Activated CD8-positive, alpha-beta memory T cell treated with anti-CD3 and anti-CD28 coated beads, Interleukin-2, amount 50 U/mL, for 48 hours (primary cell): ENCODE results near the gene MTCP1.

Experiments
- DNase-seq: peaks from one replicate; pipeline ENCODE4 v3.0.0-alpha.2; 2020

MTCP1 gene, protein sequence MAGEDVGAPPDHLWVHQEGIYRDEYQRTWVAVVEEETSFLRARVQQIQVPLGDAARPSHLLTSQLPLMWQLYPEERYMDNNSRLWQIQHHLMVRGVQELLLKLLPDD

DNA sequence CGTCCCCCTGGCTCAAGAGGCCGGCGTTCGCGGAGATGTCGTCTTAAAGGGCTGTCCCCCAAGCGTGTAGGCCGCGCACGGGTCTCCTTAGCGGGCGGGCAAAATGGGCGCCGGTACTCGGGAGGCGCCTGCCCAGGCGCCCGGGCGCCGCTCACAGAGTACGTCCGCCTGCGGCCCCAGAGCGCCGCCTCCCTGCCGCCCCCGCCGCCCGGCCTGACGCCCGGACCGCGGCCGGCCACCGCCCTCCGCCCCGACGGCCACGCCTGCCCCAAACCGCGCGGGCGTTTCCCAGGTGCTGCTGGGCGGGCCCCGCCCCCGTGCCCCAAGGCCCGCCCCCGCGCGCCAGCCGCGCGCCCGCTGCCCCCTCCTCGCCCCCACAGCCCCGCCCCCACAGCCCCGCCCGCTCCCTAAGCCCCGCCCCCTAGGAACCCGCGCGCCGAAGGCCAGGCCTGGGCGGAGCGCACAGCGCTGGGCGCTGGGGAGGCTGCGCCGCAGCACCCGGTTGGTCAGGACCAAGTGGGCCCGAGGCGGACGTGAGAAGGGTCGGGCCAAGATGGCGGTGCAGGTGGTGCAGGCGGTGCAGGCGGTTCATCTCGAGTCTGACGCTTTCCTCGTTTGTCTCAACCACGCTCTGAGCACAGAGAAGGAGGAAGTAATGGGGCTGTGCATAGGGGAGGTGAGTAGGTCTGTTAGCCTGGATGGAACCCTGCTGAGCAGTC, at the start of gene MTCP1, which contains the start of the genes BRCC3 and CMC4:
Gene MTCP1 (minus strand): TSS at position 162 of the 719 bp plus-strand sequence. CDS start 5,126 bp downstream, outside the sequence.
Gene BRCC3 (plus strand): TSS at position 534 of the 719 bp plus-strand sequence. CDS start 20 bp downstream, at position 554.
Gene CMC4 (minus strand): TSS at position 162 of the 719 bp plus-strand sequence. CDS start 7,113 bp downstream, outside the sequence.
- peak; percentile 86 for DNase-seq

DNA sequence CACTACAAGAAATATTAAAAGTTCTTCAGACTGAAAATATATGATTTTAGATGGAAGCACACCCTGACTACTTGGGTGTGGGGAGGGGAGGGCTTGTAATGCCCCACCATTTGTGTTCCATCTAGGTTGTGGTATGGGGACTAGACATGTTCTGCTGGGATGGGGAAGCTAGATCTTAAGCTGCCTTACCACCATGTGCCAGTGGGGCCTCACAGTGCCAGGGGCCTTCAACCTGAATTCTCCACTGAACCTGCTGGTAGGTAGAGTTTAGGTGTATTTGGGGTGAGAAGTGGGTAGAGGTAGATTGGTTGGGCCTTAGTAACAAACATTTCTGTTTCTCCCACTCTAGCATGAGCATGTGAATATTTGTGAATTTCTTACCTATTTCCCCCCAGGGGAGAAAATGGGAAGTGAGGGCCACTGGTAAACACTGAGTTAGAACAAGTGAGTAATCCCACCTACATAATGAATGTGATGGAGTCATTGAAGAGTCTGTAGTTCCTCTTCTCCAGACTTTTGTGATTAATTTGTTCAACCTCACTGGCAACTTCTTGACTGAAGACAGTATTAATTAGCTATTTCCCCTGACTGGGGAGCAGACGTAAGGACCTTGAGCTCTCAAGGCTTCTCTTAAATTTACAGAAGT, 44.4 kb upstream of the MTCP1 start:
- no peak for DNase-seq

DNA sequence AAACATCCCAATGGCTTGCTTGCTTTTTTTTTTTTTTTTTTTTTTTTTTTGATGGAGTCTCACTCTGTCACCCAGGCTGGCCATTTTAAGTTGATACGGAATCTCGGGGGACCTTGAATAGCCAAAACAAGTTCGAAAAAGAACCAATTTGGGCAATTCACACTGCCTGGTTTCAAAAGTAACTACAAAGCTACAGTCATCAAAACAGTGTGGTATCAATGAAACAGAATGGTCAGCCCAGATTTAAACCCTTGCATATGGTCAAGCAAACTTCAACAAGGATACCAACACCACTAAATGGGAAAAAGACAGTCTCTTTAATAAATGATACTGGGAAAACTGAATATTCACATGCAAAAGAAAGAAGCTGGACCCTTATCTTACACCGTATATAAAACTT, 42.2 kb upstream of the MTCP1 start:
- no peak for DNase-seq

DNA sequence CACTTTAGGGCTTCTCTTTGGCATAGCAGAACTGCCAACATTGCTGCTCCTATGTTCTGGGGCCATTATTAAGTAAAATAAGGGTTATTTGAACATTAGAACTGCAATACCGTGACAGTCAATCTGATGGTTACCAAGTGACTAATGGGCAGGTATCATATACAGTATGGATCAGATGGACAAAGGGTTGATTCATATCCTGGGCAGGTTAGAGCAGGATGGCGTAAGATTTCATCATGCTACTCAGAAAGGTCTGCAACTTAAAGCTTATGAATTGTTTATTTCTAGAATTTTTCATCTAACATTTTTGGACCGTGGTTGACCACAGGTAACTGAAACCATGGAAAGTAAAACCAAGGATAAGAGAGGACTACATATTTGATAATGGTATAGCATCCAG, 41.2 kb upstream of the MTCP1 start:
- no peak for DNase-seq

DNA sequence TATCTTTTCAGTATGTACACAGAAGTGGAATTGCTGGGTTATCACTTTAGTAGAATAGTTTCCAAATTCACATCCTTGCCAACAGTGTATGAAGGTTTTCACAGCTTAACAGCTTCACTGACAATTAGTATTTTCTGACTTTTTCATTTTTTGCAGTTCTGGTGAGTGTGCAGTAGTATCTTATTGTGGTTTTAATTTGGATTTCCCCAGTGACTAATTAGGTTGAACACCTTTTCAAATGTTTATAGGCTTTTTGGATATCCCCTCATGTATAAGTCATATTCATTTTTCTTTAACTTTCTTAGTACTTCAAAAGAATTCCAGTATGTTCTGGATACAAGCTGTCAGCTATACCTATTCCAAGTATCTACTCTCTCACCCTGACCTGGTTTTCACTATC, 37.5 kb upstream of the MTCP1 start:
- DNase-seq: no peak

DNA sequence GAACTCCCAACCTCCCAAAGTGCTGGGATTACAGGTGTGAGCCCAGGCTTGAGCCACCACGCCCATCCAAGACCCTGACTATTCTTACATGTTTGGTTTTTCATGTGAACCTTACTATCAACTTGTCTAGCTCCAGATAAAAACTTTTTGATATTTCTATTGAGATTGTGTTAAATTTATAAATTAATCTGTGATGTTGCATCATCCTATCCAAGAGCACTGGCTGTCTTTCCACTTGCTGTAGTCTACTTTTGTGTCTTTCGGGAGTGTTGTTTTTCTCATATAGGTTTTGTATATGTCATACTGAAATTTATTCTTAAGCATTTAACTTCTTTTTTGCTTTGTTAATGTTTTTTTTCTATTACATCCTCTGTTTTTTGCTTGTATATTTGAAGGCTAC, 35.0 kb upstream of the MTCP1 start:
- DNase-seq: no peak

DNA sequence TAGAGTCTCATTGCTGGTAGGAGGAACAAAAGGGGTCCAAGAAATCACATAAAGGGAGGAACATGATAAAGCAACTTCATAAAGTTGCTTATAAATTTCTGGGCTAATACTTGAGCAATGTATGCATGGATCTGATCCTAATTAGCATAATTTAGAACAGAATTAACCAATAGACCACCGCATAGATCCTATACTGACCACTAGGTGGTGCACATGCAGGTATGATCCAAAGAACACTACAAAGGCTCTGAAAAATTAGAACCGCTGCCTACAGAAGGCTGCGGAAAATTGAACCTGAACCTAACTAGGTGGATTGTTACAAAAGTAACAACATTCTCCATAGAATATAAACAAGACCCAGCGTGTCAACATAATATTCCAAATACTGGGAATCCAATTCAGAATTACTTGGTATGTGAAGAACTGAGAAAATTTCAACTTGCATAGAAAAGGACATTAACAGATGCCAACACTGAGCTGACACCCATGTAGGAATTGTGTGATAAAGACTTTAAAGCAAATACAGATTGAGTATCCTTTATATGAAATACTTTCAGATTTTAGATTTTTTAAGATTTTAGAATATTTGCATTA, 23.6 kb upstream of the MTCP1 start:
- DNase-seq: no peak

DNA sequence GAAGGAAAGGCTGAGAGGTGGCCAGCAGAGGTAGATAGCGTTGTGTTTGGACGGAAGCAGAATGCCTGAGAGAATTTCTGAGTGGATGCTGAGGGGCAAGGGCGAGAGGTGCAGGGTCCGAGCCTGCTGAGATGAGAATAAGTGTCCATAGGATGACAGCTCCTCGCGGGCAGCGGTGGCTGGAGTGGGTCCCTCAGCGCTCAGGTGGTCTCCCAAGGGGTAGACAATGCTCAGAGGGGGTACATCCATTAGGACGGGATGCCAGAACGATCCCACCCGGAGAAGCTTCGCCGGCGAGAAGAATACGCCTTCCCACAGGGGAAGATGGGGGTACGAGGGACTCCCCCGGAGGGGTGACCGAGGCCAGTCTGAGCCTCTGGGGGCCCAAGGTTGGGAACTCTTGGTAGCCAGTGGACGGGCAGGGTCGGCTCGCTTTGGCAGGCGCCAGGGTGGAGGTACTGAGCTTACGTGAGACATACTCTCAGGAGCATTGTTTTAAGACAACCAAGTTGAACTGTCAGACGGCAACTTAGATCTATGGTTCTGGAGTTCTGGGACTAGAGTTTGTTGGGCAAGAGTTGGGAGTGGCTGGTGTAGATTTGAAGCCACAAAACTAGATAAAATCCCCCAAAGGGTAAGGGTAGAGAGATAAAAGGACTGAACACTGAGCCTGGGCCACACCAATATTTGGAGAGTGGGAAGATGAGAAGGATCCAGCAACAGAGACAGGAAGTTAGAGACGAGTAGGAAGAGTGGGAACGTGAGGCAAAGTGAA, 16.2 kb upstream of the MTCP1 start:
- no peak for DNase-seq

DNA sequence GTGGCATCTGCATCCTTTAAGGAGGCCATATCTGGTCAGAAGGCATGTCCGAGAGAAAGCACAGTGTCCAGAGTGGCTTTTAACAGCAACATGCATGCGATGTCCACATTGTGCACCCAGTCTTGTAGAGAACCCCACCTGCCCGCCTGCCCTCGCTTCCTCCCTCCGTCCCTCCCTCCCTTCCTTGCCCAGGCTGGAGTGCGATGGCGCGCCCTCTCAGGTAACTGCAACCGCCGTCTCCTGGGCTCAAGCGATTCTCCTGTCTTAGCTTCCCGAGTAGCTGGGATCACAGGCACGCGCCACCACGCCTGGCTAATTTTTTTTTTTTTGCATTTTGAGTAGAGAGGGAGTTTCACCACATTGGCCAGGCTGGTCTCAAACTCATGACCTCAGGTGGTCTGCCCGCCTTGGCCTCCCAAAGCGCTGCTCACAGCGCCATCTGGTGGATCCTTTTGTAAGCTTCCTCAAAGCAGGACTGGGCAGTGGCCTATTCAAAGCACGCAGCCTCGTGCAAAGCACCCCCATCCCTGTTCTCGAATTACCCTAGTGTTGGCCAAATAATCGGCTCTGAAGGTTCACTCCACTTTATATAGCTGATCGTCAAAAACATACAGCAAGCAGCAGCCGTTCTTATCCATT, 15.4 kb upstream of the MTCP1 start:
- DNase-seq: peak; percentile 70

DNA sequence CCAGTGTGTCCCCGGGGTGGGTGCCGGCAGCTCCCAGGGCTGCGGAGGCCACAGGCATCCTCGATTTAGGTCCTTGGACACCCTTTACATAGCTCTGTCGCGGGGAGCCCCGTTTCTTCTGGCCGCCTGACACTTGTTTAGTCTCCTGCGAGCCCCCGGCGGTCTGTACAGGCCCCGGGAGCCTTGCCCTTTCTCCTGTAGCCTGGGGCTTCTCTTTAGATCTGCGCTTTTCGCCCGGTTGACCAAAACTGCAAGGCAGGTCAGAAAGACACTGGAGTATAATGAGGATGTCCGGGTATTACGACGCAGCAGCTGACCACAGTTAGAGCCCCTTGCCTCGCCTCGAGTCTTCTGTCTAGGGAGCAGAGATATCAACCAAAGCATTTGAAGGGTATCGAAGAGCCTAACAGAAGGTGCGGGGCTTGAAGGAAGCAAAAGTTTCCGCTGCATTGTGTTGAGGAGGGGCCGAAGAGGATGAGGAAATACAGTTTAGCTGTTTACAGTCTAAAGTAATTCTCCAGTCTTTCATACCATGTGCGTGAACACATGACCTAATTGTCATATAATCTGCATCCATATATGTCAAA, 851 bp upstream of the MTCP1 start:
- DNase-seq: no peak

DNA sequence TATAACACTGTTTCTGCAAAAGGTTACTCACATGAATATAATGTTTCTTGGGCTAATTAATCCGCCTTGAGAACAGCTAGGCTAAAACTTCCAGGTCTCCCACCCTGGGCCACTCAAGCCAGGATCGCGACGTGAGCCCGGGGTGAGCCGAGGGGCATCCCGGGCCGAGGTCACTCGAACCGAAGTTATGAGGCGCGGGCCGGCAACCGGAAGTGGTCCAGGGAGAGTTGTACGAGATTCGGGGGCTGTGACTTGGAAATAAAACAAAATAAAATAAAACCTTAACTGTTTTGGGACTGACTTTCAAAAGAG, 317 bp downstream of the MTCP1 start:
- no peak for DNase-seq

DNA sequence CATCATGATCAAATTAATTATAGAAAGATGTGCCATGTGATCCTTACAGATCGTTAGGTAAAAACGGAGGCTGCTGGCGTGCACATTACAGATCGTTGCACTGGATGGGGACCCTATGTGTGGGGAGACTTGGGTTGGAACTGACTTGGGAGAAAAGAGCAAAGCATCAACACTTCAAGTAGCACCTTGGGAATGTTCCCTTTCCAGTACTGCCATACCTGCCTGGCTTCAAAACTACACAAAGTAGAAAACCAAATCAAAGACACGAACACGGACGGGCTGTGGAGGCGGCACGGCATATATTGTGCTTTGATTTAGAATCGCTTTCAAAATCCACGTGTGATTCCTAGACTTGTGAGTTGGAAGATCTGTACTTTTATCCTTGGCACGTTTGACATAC, 898 bp downstream of the MTCP1 start:
- DNase-seq: no peak

DNA sequence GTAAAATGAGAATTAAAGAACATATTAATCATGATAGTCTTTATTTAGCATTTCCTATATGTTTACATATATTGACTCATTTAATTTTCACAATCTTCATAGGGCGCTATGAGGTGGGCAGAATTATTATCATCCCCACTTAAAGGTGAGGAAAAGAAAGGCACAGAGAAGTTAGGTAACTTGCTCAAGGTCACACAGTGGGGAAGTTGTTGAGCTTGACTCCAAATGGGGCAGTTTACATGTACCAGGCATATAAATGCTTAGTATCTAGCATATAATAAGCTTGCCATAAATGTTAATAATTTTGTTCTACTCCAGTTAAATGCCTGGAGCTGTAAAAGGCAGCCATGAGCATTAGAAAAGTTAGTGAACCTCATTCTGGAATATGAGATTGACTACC, 1.5 kb downstream of the MTCP1 start:
- DNase-seq: no peak

DNA sequence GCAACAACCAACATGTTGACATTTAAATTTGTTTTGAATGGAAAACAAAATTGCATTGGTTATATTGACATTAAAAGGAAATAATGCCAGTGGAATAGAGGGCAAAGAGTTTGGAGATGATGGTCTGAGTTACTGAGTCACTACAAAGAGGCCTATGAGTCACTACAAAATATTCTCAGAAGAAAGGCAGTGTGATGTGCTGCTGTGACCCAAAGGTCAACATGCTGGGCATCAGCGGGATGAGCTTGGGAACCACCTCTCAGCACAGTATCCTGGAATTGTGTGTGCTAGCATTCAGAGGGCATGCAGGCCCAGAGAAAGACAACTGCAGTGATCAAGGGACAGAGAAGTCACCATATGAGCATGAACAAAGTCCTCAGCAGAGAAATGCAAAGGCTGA, 2.8 kb downstream of the MTCP1 start:
- no peak for DNase-seq

DNA sequence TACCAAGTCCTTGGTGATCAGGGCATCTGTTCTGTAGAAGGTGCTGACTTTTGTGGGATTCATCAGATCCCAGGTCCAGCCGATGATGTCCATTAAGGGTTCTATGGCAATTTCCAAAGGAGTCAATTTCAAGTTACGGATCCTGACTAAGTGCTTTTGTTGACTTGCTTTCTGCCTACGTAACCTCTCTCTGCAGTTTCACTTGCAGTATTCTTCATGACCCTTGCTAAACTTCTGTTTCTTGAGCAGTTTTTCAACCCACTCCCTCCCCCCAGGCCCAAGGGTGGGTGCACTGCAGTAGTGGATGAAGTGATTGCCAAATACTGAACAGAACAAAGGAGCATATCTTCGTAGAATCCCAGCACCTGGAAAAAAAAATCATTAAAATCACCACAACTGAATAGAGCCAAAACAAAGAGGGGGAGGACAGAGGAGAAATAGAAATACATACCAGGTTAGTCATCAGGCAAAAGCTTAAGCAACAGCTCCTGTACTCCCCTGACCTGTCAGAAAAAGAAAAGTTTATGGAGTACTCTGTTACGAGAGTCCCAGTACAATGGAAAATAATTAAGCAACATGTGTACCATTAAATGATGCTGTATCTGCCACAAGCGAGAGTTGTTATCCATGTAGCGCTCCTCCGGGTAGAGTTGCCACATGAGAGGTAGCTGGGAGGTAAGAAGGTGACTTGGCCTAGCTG, 5.8 kb downstream of the MTCP1 start:
- DNase-seq: no peak

DNA sequence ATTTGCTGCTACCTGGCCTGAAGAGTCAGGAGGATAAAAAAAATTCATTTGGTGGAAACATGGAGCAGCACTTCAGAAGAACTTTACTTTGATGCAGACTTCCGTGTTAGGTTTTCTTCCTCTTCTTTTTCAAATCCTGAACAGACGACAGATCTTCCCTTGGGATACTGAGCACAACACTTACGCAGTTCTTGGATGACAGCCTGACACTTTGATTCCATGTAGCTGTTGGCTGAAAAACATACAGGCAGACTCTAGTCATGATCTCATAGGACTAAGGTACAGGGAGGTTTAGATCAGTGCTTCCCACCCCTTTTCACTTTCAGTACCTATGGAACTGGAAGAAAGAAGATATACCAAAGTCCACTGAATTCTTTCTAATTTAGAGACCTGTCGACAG, 9.2 kb downstream of the MTCP1 start:
- DNase-seq: no peak

DNA sequence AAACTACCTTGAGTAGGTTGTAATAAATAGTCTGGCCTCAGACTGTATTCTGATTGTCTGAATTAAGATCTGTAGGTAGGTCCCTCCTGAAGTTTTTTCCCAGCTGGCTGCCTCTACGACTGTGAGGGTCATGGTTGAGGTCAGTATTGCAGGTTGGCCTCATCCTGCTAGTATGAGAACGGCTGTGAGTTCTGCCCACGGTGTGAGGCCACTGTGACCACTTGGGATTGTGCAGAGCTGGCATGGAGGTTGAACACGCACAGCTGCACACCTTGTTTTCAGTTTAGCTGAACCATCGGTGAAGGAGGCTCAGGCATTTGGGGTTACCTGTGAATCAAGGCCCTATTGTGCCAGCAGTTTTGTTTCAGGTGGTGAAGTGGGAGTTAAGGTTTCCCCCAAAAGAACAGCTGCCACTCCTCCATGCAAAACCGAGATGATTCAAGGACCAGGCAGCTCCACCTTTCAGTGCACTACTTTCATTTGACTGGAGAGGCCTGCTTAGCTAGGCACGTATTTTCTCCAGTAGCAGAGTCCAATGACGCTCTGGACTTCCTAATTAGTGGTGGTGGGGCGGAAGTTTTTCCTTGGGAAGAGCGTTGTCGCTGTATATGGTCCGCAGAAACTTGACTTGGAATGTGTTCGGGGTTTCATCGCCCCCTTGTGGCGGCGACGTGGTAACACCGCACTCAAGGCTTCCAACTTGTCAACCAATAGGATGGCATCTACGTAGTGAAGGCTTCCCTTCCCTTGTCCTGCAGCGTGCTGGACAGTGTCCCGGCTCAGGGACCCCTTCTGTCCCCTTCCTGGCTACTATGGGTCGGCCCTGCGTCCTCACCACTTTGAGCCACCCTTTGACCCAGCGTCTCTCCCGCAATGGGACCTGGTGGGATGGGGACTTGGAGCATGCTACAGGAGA, 13.8 kb downstream of the MTCP1 start:
- peak; percentile 68 for DNase-seq

DNA sequence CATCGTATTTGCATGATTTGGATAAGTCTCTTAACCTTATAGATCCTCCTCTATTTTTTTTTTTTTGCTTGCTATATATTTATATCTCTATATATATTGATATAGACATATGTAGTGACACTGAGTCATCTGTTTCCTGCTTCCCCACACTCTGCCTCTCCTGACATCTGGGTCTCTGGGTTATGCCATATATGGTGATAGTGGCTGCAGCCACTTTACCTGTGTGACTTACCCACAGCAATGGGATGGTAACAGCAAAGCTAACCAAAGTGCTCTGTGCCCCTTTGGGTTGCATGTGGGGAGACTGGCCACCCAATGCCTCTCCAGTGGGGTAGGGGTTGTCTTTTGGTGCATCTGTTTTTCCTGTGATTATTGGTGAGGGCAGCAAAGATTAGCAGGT, 14.5 kb downstream of the MTCP1 start:
- no peak for DNase-seq

DNA sequence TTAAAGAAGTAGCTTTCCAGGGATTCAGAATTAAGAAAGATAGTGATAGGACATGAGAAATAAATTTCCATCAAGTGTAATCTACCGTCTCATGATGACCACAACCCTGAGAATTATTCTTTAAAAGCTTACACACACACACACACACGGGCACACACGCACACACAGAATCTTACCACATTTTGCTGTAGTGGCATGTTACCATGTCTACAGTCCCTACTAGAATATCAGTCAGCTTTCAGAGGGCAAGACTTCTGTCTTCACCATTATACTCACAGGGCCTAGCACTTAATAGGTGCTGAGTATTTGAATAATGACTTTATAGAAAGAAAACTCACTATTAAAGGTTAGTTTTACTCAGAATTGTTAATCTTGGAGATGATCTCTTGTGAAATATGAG, 15.4 kb downstream of the MTCP1 start:
- DNase-seq: no peak

DNA sequence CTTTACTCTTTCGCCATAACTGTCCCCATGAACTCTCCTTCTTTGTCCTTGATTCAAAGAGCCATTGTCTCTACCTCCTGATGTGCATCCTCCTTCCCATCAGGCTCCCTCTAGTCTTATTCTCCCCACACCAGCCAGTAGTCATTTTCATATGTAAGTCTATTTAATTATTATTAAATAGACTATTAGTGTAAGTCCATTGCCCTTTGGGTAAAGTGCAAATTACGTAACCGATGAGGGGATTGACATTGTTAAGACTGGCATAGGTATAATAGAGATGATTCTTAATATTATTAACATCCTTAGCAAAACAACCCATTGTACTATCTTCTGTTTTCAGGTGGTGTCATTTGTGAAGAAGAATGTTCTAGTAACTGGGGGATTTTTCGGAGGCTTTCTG, 16.7 kb downstream of the MTCP1 start:
- DNase-seq: no peak

DNA sequence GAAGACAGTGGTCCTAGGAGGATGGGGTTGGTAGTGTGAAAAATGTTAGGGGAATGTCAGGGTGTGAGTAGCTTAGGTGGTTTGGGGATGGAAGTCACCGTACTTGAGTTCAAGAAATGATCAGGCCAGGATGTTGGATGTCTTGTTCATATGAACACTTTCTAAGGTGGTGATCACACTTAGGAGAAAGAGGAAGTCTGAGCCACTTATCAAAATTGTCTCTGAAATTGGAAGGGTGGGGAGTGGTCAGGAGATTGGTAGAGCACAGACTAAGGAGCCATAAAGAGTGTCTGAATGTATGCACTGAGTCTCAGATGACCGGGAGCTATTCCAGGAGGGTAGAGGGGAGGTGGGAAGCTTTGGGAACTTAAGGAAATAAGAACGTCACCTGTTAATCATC, 17.3 kb downstream of the MTCP1 start:
- DNase-seq: no peak
